HepG2 (cell line): Measurements from ENCODE around the gene EPC2. TPM values are rescaled to one million over a fixed set of nuclear protein-coding genes. Genes with fewer than 3 reads are reported as not detected.
A peak's percentile ranks its signal among the peaks of the same experiment; 100 is the strongest.

Source experiments
- AKAP8 ChIP-seq: sonication (generic); formaldehyde crosslinking; IDR thresholded peaks from 2 replicates; pipeline ENCODE4 v1.5.1; 2020; ENCODE audit warnings: mild to moderate bottlenecking, missing genetic modification reagents
- CENPT ChIP-seq: sonication (generic); formaldehyde crosslinking; IDR thresholded peaks from 2 replicates; pipeline ENCODE4 v1.8.0; 2022; ENCODE audit warnings: low read depth, mild to moderate bottlenecking, moderate library complexity, missing genetic modification reagents
- GATA4 ChIP-seq: sonication (generic); IDR thresholded peaks from 2 replicates; pipeline ENCODE4 v1.6.1; 2016; ENCODE audit warnings: antibody characterized with exemption, low read depth, borderline replicate concordance
- HDAC2 ChIP-seq: sonication (generic); formaldehyde crosslinking; IDR thresholded peaks from 2 replicates; pipeline ENCODE4 v1.4.0; 2020; ENCODE audit warnings: missing genetic modification reagents
- HMG20A ChIP-seq: IDR thresholded peaks from 2 replicates; pipeline ENCODE4 v1.6.1; 2016; ENCODE audit warnings: borderline replicate concordance
- JUND ChIP-seq: sonication (generic); formaldehyde crosslinking; IDR thresholded peaks from 2 replicates; pipeline ENCODE4 v1.8.0; 2022; ENCODE audit warnings: mild to moderate bottlenecking, missing genetic modification reagents
- KLF6 ChIP-seq: IDR thresholded peaks from 2 replicates; pipeline ENCODE4 v1.8.0; 2016; ENCODE audit warnings: missing biosample characterization, missing genetic modification reagents
- MAFF ChIP-seq: IDR thresholded peaks from 2 replicates; pipeline ENCODE4 v1.6.1; 2011; ENCODE audit warnings: low read depth, low read length, improper control_type of control experiment
- NR2C2 ChIP-seq: sonication (generic); formaldehyde crosslinking; IDR thresholded peaks from 2 replicates; pipeline ENCODE4 v1.4.0; 2020; ENCODE audit warnings: missing genetic modification reagents, mild to moderate bottlenecking, moderate library complexity, borderline replicate concordance
- PHF8 ChIP-seq: sonication (generic); formaldehyde crosslinking; IDR thresholded peaks from 2 replicates; pipeline ENCODE4 v1.5.0; 2020; ENCODE audit warnings: missing genetic modification reagents
- SMYD3 ChIP-seq: sonication (generic); formaldehyde crosslinking; IDR thresholded peaks from 2 replicates; pipeline ENCODE4 v1.8.1; 2023; ENCODE audit warnings: mild to moderate bottlenecking, missing genetic modification reagents
- SRSF9 ChIP-seq: fragments of 200-400 bp; formaldehyde crosslinking; IDR thresholded peaks from 2 replicates; pipeline ENCODE4 v1.6.1; 2018; ENCODE audit warnings: borderline replicate concordance, mild to moderate bottlenecking, low read depth, low read length; ENCODE audit not compliant: insufficient read depth, poor library complexity, severe bottlenecking
- TARDBP ChIP-seq: sonication (generic); formaldehyde crosslinking; IDR thresholded peaks from 2 replicates; pipeline ENCODE4 v1.8.0; 2022; ENCODE audit warnings: mild to moderate bottlenecking, missing genetic modification reagents
- ZKSCAN8 ChIP-seq: IDR thresholded peaks from 2 replicates; pipeline ENCODE4 v1.6.1; 2016; ENCODE audit warnings: borderline replicate concordance, missing genetic modification reagents, missing compliant biosample characterization
- ZNF530 ChIP-seq: sonication (generic); formaldehyde crosslinking; IDR thresholded peaks from 2 replicates; pipeline ENCODE4 v1.5.0; 2020; ENCODE audit warnings: low read depth, mild to moderate bottlenecking, missing genetic modification reagents
- ZNF761 ChIP-seq: sonication (generic); formaldehyde crosslinking; conservative IDR thresholded peaks from 2 replicates; pipeline ENCODE4 v1.4.0; 2020; ENCODE audit warnings: mild to moderate bottlenecking, missing genetic modification reagents
- ZNF816 ChIP-seq: sonication (generic); formaldehyde crosslinking; IDR thresholded peaks from 2 replicates; pipeline ENCODE4 v1.8.0; 2022; ENCODE audit warnings: missing genetic modification reagents, mild to moderate bottlenecking, borderline replicate concordance
- polyA plus RNA-seq, 8 experiments: library from polyadenylated mRNA; depleted of rRNA in 3 of 8; stranded (reverse) in 7 of 8; unstranded in 1 of 8; fragments of >200 nt; fragmentation: Illumina TruSeq in 4 of 8; extraction: Trizol in 4 of 8; gene quantifications; 2 replicates each; pipeline versions ENCODE4 v1.2.1 to v1.2.3, GENCODE V29; 2011 to 2016; ENCODE audit warnings: low read depth in 4 of 8, missing spikeins in 1 of 8, mixed read lengths in 1 of 8; ENCODE audit not compliant: insufficient read depth in 1 of 8
- total RNA-seq, 5 experiments: library from RNA; depleted of rRNA; stranded (reverse); fragments of >200 nt; fragmentation: Illumina TruSeq; extraction: Trizol; gene quantifications; 2 replicates each; pipeline ENCODE4 v1.2.3, GENCODE V29; 2016; ENCODE audit warnings: low read depth in 1 of 5
- TF ChIP-seq, protein P1 (sequence below): sonication (generic); formaldehyde crosslinking; IDR thresholded peaks from 2 replicates; pipeline ENCODE4 v1.8.0; 2023; ENCODE audit warnings: mild to moderate bottlenecking, missing genetic modification reagents
- TF ChIP-seq, protein P2 (sequence below): sonication (generic); formaldehyde crosslinking; IDR thresholded peaks from 2 replicates; pipeline ENCODE4 v1.5.0; 2020; ENCODE audit warnings: missing genetic modification reagents, mild to moderate bottlenecking, borderline replicate concordance
- TF ChIP-seq, protein P3 (sequence below): sonication (generic); formaldehyde crosslinking; IDR thresholded peaks from 2 replicates; pipeline ENCODE4 v1.5.1; 2020; ENCODE audit warnings: missing genetic modification reagents, mild to moderate bottlenecking, borderline replicate concordance
- TF ChIP-seq, protein P4 (sequence below): sonication (generic); formaldehyde crosslinking; IDR thresholded peaks from 2 replicates; pipeline ENCODE4 v1.9.0; 2021; ENCODE audit warnings: missing genetic modification reagents, mild to moderate bottlenecking, borderline replicate concordance
- TF ChIP-seq, protein P5 (sequence below): IDR thresholded peaks from 2 replicates; pipeline ENCODE4 v1.6.1; 2012; ENCODE audit warnings: low read depth, low read length, improper control_type of control experiment

The EPC2 gene
- total and polyA plus RNA-seq, 2 of the 13 experiments (the other 11 are each of a cell fraction or from before 2014, with no cell fraction given) = 20.5 to 22.0 TPM

DNA sequence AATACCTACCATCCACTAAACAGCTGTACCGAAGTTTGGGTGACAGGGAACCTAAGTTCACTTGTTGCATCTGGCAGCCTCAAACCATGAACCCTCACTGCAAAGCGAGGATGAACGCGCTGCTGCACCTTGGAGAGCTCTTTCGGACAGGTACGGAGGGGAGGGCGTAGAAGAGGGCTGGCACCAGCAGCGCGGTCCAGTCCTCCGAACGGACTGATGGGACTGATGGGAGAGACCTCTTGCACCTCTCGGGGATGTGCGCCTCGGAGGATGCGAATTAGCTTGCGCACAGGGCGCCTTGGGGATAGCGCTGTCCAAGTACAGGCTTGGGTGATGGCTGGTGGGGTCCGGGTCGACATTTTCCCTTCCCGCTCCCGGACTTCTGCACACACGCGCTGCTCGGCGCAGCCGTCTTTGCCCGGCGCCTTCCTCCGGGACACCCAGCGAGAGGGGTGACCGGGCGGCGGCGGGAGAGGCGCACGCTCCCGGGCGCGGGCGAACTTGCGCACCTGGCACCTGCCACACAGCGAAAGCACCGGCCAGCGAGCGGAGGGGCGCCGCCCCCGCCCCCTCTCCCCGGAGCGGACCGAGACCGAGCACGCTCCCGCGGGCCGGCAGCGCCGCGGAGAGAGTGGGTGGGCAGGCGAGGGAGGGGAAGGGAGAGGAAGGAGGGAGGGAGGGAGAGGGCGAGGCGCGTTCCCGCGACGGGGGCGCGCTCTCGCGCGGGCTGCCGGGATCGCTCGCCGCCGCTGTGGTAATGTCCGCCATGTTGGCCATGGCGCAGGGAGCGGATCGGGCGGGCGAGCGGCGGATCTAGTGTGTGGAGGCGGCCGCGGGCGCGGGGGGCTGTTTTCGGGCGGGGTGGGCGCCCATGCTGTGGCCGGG lies at the start of gene EPC2 (continued):
- TF ChIP-seq, protein P1, sequence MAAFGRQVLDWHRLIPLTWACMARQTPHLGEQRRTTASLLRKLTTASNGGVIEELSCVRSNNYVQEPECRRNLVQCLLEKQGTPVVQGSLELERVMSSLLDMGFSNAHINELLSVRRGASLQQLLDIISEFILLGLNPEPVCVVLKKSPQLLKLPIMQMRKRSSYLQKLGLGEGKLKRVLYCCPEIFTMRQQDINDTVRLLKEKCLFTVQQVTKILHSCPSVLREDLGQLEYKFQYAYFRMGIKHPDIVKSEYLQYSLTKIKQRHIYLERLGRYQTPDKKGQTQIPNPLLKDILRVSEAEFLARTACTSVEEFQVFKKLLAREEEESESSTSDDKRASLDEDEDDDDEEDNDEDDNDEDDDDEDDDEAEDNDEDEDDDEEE (CRISPR knock-in tag) = no peak
- TF ChIP-seq TARDBP (CRISPR knock-in tag) (no peak), SRSF9 (no peak), GATA4 (0 out of 2 replicates have a peak, but pooled peaks have one; percentile 34), PHF8 (CRISPR knock-in tag) (peak; percentile 82), ZNF816 (no peak), ZNF761 (CRISPR knock-in tag) (peak; percentile 27; the same call in 1 of the 2 replicates), ZNF530 (CRISPR knock-in tag) (no peak), NR2C2 (CRISPR knock-in tag) (no peak; the same call in 1 of the 2 replicates), CENPT (no peak; the same call in 1 of the 2 replicates), KLF6 (CRISPR knock-in tag) (no peak), HMG20A (CRISPR knock-in tag) (peak; percentile 8; the same call in 1 of the 2 replicates), JUND (CRISPR knock-in tag) (no peak), SMYD3 (no peak), HDAC2 (CRISPR knock-in tag) (no peak), MAFF (no peak), AKAP8 (peak; percentile 80), ZKSCAN8 (CRISPR knock-in tag) (no peak)
- TF ChIP-seq, protein P2, sequence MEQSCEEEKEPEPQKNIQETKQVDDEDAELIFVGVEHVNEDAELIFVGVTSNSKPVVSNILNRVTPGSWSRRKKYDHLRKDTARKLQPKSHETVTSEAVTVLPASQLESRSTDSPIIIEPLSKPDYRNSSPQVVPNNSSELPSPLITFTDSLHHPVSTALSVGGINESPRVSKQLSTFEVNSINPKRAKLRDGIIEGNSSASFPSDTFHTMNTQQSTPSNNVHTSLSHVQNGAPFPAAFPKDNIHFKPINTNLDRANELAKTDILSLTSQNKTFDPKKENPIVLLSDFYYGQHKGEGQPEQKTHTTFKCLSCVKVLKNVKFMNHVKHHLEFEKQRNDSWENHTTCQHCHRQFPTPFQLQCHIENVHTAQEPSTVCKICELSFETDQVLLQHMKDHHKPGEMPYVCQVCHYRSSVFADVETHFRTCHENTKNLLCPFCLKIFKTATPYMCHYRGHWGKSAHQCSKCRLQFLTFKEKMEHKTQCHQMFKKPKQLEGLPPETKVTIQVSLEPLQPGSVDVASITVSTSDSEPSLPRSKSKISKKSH = no peak
- TF ChIP-seq, protein P3, sequence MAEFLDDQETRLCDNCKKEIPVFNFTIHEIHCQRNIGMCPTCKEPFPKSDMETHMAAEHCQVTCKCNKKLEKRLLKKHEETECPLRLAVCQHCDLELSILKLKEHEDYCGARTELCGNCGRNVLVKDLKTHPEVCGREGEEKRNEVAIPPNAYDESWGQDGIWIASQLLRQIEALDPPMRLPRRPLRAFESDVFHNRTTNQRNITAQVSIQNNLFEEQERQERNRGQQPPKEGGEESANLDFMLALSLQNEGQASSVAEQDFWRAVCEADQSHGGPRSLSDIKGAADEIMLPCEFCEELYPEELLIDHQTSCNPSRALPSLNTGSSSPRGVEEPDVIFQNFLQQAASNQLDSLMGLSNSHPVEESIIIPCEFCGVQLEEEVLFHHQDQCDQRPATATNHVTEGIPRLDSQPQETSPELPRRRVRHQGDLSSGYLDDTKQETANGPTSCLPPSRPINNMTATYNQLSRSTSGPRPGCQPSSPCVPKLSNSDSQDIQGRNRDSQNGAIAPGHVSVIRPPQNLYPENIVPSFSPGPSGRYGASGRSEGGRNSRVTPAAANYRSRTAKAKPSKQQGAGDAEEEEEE = no peak
- TF ChIP-seq, protein P4, sequence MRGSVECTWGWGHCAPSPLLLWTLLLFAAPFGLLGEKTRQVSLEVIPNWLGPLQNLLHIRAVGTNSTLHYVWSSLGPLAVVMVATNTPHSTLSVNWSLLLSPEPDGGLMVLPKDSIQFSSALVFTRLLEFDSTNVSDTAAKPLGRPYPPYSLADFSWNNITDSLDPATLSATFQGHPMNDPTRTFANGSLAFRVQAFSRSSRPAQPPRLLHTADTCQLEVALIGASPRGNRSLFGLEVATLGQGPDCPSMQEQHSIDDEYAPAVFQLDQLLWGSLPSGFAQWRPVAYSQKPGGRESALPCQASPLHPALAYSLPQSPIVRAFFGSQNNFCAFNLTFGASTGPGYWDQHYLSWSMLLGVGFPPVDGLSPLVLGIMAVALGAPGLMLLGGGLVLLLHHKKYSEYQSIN = no peak
- TF ChIP-seq, protein P5, sequence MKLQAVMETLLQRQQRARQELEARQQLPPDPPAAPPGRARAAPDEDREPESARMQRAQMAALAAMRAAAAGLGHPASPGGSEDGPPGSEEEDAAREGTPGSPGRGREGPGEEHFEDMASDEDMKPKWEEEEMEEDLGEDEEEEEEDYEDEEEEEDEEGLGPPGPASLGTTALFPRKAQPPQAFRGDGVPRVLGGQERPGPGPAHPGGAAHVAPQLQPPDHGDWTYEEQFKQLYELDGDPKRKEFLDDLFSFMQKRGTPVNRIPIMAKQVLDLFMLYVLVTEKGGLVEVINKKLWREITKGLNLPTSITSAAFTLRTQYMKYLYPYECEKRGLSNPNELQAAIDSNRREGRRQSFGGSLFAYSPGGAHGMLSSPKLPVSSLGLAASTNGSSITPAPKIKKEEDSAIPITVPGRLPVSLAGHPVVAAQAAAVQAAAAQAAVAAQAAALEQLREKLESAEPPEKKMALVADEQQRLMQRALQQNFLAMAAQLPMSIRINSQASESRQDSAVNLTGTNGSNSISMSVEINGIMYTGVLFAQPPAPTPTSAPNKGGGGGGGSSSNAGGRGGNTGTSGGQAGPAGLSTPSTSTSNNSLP = no peak
